GM23338 (cell line): ENCODE measurements around the gene CYB5B. TPM values are rescaled to one million over a fixed set of nuclear protein-coding genes. Genes with fewer than 3 reads are reported as not detected.

Experiments
- ATAC-seq: fragments of 200-7000 bp; cut with Tn5 transposase; 3 replicates; pipeline ENCODE4 v1.9.1; 2020
- DNase-seq: peaks from one replicate; pipeline ENCODE4 v3.0.0-alpha.2; 2015; ENCODE audit warnings: low spot score
- H2AFZ ChIP-seq: fragments of 200-600 bp; sonication (generic); 2 replicates; pipeline ENCODE4 v1.8.0; 2016; ENCODE audit warnings: antibody characterized with exemption, mild to moderate bottlenecking, moderate library complexity
- H3F3A ChIP-seq: fragments of 200-600 bp; sonication (generic); replicated peaks from 2 replicates; pipeline ENCODE4 v1.8.0; 2017; ENCODE audit warnings: antibody characterized with exemption, mixed run types, low read depth
- H3K27ac ChIP-seq: fragments of 200-600 bp; sonication (generic); 2 replicates; pipeline ENCODE4 v1.6.1; 2016; ENCODE audit warnings: low read depth
- H3K27me3 ChIP-seq: fragments of 200-600 bp; sonication (generic); 2 replicates; pipeline ENCODE4 v1.8.0; 2016; ENCODE audit warnings: mild to moderate bottlenecking, mixed run types, moderate library complexity; ENCODE audit not compliant: insufficient read depth
- H3K36me3 ChIP-seq: fragments of 200-600 bp; sonication (generic); 2 replicates; pipeline ENCODE4 v1.8.0; 2016; ENCODE audit warnings: mild to moderate bottlenecking; ENCODE audit not compliant: insufficient read depth
- H3K4me1 ChIP-seq: fragments of 200-600 bp; sonication (generic); 2 replicates; pipeline ENCODE4 v1.8.0; 2016; ENCODE audit warnings: mild to moderate bottlenecking, moderate library complexity; ENCODE audit not compliant: insufficient read depth
- H3K4me2 ChIP-seq: fragments of 200-600 bp; sonication (generic); 2 replicates; pipeline ENCODE4 v1.7.1; 2017; ENCODE audit warnings: mixed run types
- H3K4me3 ChIP-seq: fragments of 200-600 bp; sonication (generic); 2 replicates; pipeline ENCODE4 v1.6.1; 2016; ENCODE audit warnings: mixed run types
- H3K79me2 ChIP-seq: fragments of 200-600 bp; sonication (generic); replicated peaks from 2 replicates; pipeline ENCODE4 v1.8.0; 2017; ENCODE audit warnings: mild to moderate bottlenecking; ENCODE audit not compliant: insufficient read depth
- H3K9me2 ChIP-seq: fragments of 200-600 bp; sonication (generic); 2 replicates; pipeline ENCODE4 v1.8.0; 2017; ENCODE audit not compliant: insufficient read depth
- H4K20me1 ChIP-seq: fragments of 200-600 bp; sonication (generic); replicated peaks from 2 replicates; pipeline ENCODE4 v1.8.0; 2017; ENCODE audit warnings: mild to moderate bottlenecking; ENCODE audit not compliant: insufficient read depth
- H3K27ac Mint-ChIP-seq: 2 replicates; pipeline ENCODE4 v1.8.0; 2020; ENCODE audit warnings: inconsistent platforms, mild to moderate bottlenecking, moderate library complexity, mixed read lengths
- H3K27me3 Mint-ChIP-seq: 3 replicates; pipeline ENCODE4 v1.8.0; 2022; ENCODE audit warnings: low read depth, mild to moderate bottlenecking, moderate library complexity, mixed read lengths, inconsistent platforms; ENCODE audit not compliant: insufficient read depth, poor library complexity
- H3K36me3 Mint-ChIP-seq: 3 replicates; pipeline ENCODE4 v1.8.0; 2021; ENCODE audit warnings: low read depth, mild to moderate bottlenecking, inconsistent platforms, moderate library complexity, mixed read lengths
- H3K4me1 Mint-ChIP-seq: 3 replicates; pipeline ENCODE4 v1.8.0; 2020; ENCODE audit warnings: mild to moderate bottlenecking, inconsistent platforms, mixed read lengths
- H3K4me3 Mint-ChIP-seq: 3 replicates; pipeline ENCODE4 v1.8.0; 2021; ENCODE audit warnings: moderate library complexity, mild to moderate bottlenecking, inconsistent platforms, mixed read lengths
- H3K9me3 Mint-ChIP-seq: 3 replicates; pipeline ENCODE4 v1.8.0; 2020; ENCODE audit warnings: moderate library complexity, mild to moderate bottlenecking, inconsistent platforms, mixed read lengths
- ETS1 ChIP-seq: IDR thresholded peaks from 2 replicates; pipeline ENCODE4 v1.6.1; 2016; ENCODE audit warnings: antibody characterized with exemption
- EZH2phosphoT487 ChIP-seq: fragments of 200-600 bp; sonication (generic); IDR thresholded peaks from one replicate; pipeline ENCODE4 v1.8.1; 2018; ENCODE audit warnings: antibody characterized with exemption; ENCODE audit not compliant: unreplicated experiment
- JUNB ChIP-seq: IDR thresholded peaks from one replicate; pipeline ENCODE4 v1.6.1; 2016; ENCODE audit warnings: antibody characterized with exemption; ENCODE audit not compliant: unreplicated experiment
- NANOG ChIP-seq: IDR thresholded peaks from 2 replicates; pipeline ENCODE4 v1.6.1; 2016; ENCODE audit warnings: antibody characterized with exemption, borderline replicate concordance
- POLR2AphosphoS5 ChIP-seq: IDR thresholded peaks from 2 replicates; pipeline ENCODE4 v1.6.1; 2016; ENCODE audit warnings: antibody characterized with exemption, low read depth
- polyA plus RNA-seq: library from polyadenylated mRNA; unstranded; fragments of >200 nt; fragmentation: Nextera tagmentation; extraction: Ambion mirVana; gene quantifications from 2 replicates; pipeline ENCODE4 v1.2.1, GENCODE V29; 2016
- total RNA-seq: library from RNA; depleted of rRNA; stranded (reverse); fragments of >200 nt; shearing (Covaris generic); gene quantifications from 2 replicates; pipeline ENCODE4 v1.2.3, GENCODE V29; 2014
- TF ChIP-seq, protein P1 (sequence below): fragments of 250-450 bp; sonication (Bioruptor Pico); IDR thresholded peaks from 2 replicates; pipeline ENCODE4 v1.5.0; 2020; ENCODE audit warnings: mild to moderate bottlenecking, moderate library complexity
- TF ChIP-seq, protein P2 (sequence below), 2 experiments: fragments of 200-600 bp in 1 of 2; sonication (generic) in 1 of 2; conservative IDR thresholded peaks; 2 replicates each; pipeline versions ENCODE4 v1.5.1 to v1.6.1; 2016 to 2017; ENCODE audit warnings: antibody characterized with exemption in 2 of 2, low read depth in 2 of 2, mild to moderate bottlenecking in 2 of 2, moderate library complexity in 1 of 2

CYB5B gene
- total and polyA plus RNA-seq, 2 experiments from 2014 or later: 72.0 to 110 TPM

DNA sequence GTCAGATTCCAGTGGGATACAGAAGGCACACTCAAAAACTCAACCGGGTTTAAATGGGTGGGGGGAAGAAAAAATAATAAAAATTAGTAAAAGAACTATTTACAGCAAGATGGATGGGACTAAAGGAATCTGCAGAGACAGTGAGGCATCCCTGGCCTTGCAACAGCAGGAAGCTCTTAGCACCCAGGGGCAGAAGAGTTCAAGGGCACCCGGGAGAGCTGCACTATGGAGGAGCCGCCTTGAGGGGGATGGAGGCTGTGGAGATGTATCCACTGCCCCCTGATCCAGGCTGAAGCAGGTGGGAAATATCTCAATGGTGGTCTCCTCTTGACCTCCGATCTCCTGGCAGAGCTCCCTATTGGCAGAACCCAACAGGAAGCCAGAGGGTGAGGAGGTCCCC lies 72.0 kb downstream of the CYB5B start (continued):
- TF ChIP-seq ETS1: no peak
- TF ChIP-seq, protein P1, sequence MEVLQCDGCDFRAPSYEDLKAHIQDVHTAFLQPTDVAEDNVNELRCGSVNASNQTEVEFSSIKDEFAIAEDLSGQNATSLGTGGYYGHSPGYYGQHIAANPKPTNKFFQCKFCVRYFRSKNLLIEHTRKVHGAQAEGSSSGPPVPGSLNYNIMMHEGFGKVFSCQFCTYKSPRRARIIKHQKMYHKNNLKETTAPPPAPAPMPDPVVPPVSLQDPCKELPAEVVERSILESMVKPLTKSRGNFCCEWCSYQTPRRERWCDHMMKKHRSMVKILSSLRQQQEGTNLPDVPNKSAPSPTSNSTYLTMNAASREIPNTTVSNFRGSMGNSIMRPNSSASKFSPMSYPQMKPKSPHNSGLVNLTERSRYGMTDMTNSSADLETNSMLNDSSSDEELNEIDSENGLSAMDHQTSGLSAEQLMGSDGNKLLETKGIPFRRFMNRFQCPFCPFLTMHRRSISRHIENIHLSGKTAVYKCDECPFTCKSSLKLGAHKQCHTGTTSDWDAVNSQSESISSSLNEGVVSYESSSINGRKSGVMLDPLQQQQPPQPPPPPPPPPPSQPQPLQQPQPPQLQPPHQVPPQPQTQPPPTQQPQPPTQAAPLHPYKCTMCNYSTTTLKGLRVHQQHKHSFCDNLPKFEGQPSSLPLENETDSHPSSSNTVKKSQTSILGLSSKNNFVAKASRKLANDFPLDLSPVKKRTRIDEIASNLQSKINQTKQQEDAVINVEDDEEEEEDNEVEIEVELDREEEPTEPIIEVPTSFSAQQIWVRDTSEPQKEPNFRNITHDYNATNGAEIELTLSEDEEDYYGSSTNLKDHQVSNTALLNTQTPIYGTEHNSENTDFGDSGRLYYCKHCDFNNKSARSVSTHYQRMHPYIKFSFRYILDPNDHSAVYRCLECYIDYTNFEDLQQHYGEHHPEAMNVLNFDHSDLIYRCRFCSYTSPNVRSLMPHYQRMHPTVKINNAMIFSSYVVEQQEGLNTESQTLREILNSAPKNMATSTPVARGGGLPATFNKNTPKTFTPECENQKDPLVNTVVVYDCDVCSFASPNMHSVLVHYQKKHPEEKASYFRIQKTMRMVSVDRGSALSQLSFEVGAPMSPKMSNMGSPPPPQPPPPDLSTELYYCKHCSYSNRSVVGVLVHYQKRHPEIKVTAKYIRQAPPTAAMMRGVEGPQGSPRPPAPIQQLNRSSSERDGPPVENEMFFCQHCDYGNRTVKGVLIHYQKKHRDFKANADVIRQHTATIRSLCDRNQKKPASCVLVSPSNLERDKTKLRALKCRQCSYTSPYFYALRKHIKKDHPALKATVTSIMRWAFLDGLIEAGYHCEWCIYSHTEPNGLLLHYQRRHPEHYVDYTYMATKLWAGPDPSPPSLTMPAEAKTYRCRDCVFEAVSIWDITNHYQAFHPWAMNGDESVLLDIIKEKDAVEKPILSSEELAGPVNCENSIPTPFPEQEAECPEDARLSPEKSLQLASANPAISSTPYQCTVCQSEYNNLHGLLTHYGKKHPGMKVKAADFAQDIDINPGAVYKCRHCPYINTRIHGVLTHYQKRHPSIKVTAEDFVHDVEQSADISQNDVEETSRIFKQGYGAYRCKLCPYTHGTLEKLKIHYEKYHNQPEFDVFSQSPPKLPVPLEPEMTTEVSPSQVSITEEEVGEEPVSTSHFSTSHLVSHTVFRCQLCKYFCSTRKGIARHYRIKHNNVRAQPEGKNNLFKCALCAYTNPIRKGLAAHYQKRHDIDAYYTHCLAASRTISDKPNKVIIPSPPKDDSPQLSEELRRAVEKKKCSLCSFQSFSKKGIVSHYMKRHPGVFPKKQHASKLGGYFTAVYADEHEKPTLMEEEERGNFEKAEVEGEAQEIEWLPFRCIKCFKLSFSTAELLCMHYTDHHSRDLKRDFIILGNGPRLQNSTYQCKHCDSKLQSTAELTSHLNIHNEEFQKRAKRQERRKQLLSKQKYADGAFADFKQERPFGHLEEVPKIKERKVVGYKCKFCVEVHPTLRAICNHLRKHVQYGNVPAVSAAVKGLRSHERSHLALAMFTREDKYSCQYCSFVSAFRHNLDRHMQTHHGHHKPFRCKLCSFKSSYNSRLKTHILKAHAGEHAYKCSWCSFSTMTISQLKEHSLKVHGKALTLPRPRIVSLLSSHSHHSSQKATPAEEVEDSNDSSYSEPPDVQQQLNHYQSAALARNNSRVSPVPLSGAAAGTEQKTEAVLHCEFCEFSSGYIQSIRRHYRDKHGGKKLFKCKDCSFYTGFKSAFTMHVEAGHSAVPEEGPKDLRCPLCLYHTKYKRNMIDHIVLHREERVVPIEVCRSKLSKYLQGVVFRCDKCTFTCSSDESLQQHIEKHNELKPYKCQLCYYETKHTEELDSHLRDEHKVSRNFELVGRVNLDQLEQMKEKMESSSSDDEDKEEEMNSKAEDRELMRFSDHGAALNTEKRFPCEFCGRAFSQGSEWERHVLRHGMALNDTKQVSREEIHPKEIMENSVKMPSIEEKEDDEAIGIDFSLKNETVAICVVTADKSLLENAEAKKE: no peak
- no peak for TF ChIP-seq JUNB
- TF ChIP-seq EZH2phosphoT487: no peak
- TF ChIP-seq NANOG: no peak

DNA sequence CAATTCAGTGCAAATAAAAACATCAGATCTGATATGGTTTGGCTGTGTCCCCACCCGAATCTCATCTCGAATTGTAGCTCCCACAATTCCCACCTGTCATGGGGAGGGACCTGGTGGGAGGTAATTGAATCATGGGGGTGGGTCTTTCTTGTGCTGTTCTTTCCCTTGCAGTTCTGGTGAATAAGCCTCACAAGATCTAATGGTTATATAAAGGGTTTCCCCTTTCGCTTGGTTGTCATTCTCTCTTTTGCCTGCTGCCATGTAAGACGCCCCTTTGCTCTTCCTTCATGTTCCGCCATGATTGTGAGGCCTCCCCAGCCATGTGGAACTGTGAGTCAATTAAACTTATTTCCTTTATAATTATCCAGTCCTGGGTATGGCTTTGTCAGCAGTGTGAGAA lies 72.5 kb downstream of the CYB5B start:
- peaks cover 17% of the 10 kb centered on the region for H3K27me3 Mint-ChIP-seq
- Histone ChIP-seq H3K27me3 (no peaks in the 10 kb centered on the region), H3F3A (no peaks in the 10 kb centered on the region), H3K4me1 (no peaks in the 10 kb centered on the region), H3K4me2 (no peak overlapping the region), H3K4me3 (no peak overlapping the region), H3K27ac (no peak overlapping the region), H3K36me3 (no peaks in the 10 kb centered on the region), H4K20me1 (no peaks in the 10 kb centered on the region), H3K9me2 (no peaks in the 10 kb centered on the region), H3K79me2 (no peaks in the 10 kb centered on the region), H2AFZ (no peak overlapping the region)
- DNase-seq: no peak
- ATAC-seq: no peak
- peaks cover 14% of the 10 kb centered on the region for H3K4me1 Mint-ChIP-seq
- H3K9me3 Mint-ChIP-seq: no peaks in the 10 kb centered on the region; the same call in 2 of the 3 replicates
- H3K36me3 Mint-ChIP-seq: no peaks in the 10 kb centered on the region
- H3K4me3 Mint-ChIP-seq: no peak overlapping the region
- H3K27ac Mint-ChIP-seq: no peak overlapping the region
- TF ChIP-seq POLR2AphosphoS5: no peak
- TF ChIP-seq, protein P2, sequence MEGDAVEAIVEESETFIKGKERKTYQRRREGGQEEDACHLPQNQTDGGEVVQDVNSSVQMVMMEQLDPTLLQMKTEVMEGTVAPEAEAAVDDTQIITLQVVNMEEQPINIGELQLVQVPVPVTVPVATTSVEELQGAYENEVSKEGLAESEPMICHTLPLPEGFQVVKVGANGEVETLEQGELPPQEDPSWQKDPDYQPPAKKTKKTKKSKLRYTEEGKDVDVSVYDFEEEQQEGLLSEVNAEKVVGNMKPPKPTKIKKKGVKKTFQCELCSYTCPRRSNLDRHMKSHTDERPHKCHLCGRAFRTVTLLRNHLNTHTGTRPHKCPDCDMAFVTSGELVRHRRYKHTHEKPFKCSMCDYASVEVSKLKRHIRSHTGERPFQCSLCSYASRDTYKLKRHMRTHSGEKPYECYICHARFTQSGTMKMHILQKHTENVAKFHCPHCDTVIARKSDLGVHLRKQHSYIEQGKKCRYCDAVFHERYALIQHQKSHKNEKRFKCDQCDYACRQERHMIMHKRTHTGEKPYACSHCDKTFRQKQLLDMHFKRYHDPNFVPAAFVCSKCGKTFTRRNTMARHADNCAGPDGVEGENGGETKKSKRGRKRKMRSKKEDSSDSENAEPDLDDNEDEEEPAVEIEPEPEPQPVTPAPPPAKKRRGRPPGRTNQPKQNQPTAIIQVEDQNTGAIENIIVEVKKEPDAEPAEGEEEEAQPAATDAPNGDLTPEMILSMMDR (conservative IDR thresholded peaks at IDR 0.05; ENCODE audit: low read depth in 2 of 2): no peak
- TF ChIP-seq, protein P1: no peak
